Measurements from ENCODE around the gene SPATA25. TPM values are rescaled to one million over a fixed set of nuclear protein-coding genes. Genes with fewer than 3 reads are reported as not detected.
"Not testable (repeated sequence)": the region's sequence is repeated elsewhere in the genome, so short reads cannot be mapped to it uniquely, and the experiment has no call there.

SPATA25 gene
- total and polyA plus RNA-seq, 5 experiments from 2014 or later, result 0.24 to 4.8 (median 2.3) TPM; not detected in 1

- not testable (repeated sequence) for H3K27me3 Mint-ChIP-seq, H3K4me3 Mint-ChIP-seq, H3K9me3 Mint-ChIP-seq, DNase-seq, H3K4me1 Mint-ChIP-seq, ATAC-seq
- Mint-ChIP-seq H3K36me3 (peaks cover 0 to 10% (median 4%) of the 10 kb centered on the region in 3 donors), H3K27ac (peak overlapping the region in 1 of 10 donors; percentile 18)
- POLR2A ChIA-PET, result interaction anchor here (0.5 kb wide), 1 partner anchor 12 kb away, joined by 4 read pairs; no protein-coding TSS in a partner anchor
These were observed 13.3 kb downstream of the SPATA25 start for GRCh38 chr20:45874104-45874481.

- DNase-seq, result no peak
- H3K27me3 Mint-ChIP-seq, result no peaks in the 10 kb centered on the region
- no peak overlapping the region for H3K27ac Mint-ChIP-seq
- no peak overlapping the region for H3K4me3 Mint-ChIP-seq
- H3K36me3 Mint-ChIP-seq, result peaks cover 0 to 10% (median 4%) of the 10 kb centered on the region in 3 donors
- POLR2A ChIA-PET, result no interaction called here
- H3K4me1 Mint-ChIP-seq, result peaks cover 0 to 1% (median 0%) of the 10 kb centered on the region in 4 donors
- ATAC-seq, result no peak
- H3K9me3 Mint-ChIP-seq, result no peaks in the 10 kb centered on the region
These were observed 13.9 kb downstream of the SPATA25 start for GRCh38 chr20:45873409-45874103.

GRCh38 chr20:45872626-45873025 is 14.8 kb downstream of the SPATA25 start:
- no peaks in the 10 kb centered on the region for H3K9me3 Mint-ChIP-seq
- DNase-seq, result no peak
- ATAC-seq, result no peak
- no peak overlapping the region for H3K4me3 Mint-ChIP-seq
- H3K36me3 Mint-ChIP-seq, result peaks cover 0 to 12% (median 4%) of the 10 kb centered on the region in 3 donors
- H3K27me3 Mint-ChIP-seq, result no peaks in the 10 kb centered on the region
- H3K27ac Mint-ChIP-seq, result no peak overlapping the region
- POLR2A ChIA-PET, result no interaction called here
- H3K4me1 Mint-ChIP-seq, result peaks cover 0 to 1% (median 0%) of the 10 kb centered on the region in 4 donors

GRCh38 chr20:45867819-45868176 is 19.6 kb downstream of the SPATA25 start:
- H3K27ac Mint-ChIP-seq, result no peak overlapping the region
- peaks cover 0 to 3% (median 1%) of the 10 kb centered on the region in 4 donors for H3K4me1 Mint-ChIP-seq
- H3K4me3 Mint-ChIP-seq, result no peak overlapping the region
- DNase-seq (no peak), ATAC-seq (no peak)
- POLR2A ChIA-PET, result interaction anchor here (1.1 kb wide), 1 partner anchor 67 kb away, joined by 4 read pairs; the partner anchor contains the start of gene PCIF1
- H3K27me3 Mint-ChIP-seq, result no peaks in the 10 kb centered on the region
- H3K9me3 Mint-ChIP-seq, result no peaks in the 10 kb centered on the region
- H3K36me3 Mint-ChIP-seq, result peaks cover 0 to 10% (median 4%) of the 10 kb centered on the region in 3 donors

GRCh38 chr20:45867136-45867818 is 20.1 kb downstream of the SPATA25 start:
- Mint-ChIP-seq H3K4me1 (peaks cover 0 to 3% (median 1%) of the 10 kb centered on the region in 4 donors), H3K27ac (no peak overlapping the region), H3K9me3 (no peaks in the 10 kb centered on the region), H3K36me3 (peaks cover 0 to 9% (median 2%) of the 10 kb centered on the region in 3 donors), H3K4me3 (no peak overlapping the region), H3K27me3 (no peaks in the 10 kb centered on the region)
- POLR2A ChIA-PET, result interaction anchor here (0.6 to 1.1 kb wide), 2 partner anchors 31 to 67 kb away, joined by 3 to 4 read pairs; partner anchors contain the start of gene PCIF1
- ATAC-seq (no peak), DNase-seq (no peak)

- Mint-ChIP-seq H3K36me3 (peaks cover 0 to 6% (median 0%) of the 10 kb centered on the region in 3 donors), H3K27me3 (no peaks in the 10 kb centered on the region), H3K27ac (no peak overlapping the region), H3K9me3 (no peaks in the 10 kb centered on the region), H3K4me3 (no peak overlapping the region), H3K4me1 (peaks cover 0 to 4% (median 1%) of the 10 kb centered on the region in 4 donors)
- DNase-seq (no peak), ATAC-seq (no peak)
- POLR2A ChIA-PET, result interaction anchor here (0.6 kb wide), 1 partner anchor 30 kb away, joined by 3 read pairs; no protein-coding TSS in a partner anchor
These were observed 21.0 kb downstream of the SPATA25 start for GRCh38 chr20:45866454-45866853.

GRCh38 chr20:45863543-45864470 is 23.6 kb downstream of the SPATA25 start:
- Mint-ChIP-seq H3K4me1 (peaks cover 10 to 16% (median 15%) of the 10 kb centered on the region in 4 donors), H3K9me3 (no peaks in the 10 kb centered on the region), H3K27me3 (no peaks in the 10 kb centered on the region), H3K27ac (no peak overlapping the region), H3K4me3 (no peak overlapping the region), H3K36me3 (peaks cover 0 to 11% (median 0%) of the 10 kb centered on the region in 3 donors)
- ATAC-seq (no peak), DNase-seq (no peak)
- POLR2A ChIA-PET, result interaction anchor here (0.5 to 0.7 kb wide), 2 partner anchors 43 to 108 kb away, joined by 3 to 6 read pairs; no protein-coding TSS in a partner anchor

- ATAC-seq (no peak), DNase-seq (no peak)
- H3K9me3 Mint-ChIP-seq, result no peaks in the 10 kb centered on the region
- POLR2A ChIA-PET, result interaction anchor here (0.6 to 1.3 kb wide), 2 partner anchors 13 to 74 kb away, joined by 4 to 8 read pairs; partner anchors contain the start of gene PCIF1
- no peak overlapping the region for H3K4me3 Mint-ChIP-seq
- peaks cover 0 to 9% (median 0%) of the 10 kb centered on the region in 3 donors for H3K36me3 Mint-ChIP-seq
- peaks cover 19 to 34% (median 33%) of the 10 kb centered on the region in 4 donors for H3K4me1 Mint-ChIP-seq
- peak overlapping the region in 1 of 10 donors; percentile 65 for H3K27ac Mint-ChIP-seq
- H3K27me3 Mint-ChIP-seq, result no peaks in the 10 kb centered on the region
These were observed 26.0 kb downstream of the SPATA25 start for GRCh38 chr20:45861221-45862075.

GRCh38 chr20:45860560-45861220 is 26.7 kb downstream of the SPATA25 start:
- ATAC-seq (no peak), DNase-seq (no peak)
- Mint-ChIP-seq H3K36me3 (peaks cover 0 to 9% (median 0%) of the 10 kb centered on the region in 3 donors), H3K9me3 (no peaks in the 10 kb centered on the region), H3K27ac (no peak overlapping the region), H3K4me3 (peak overlapping the region in 3 of 10 donors; percentile 8 to 45 (median 32)), H3K27me3 (no peaks in the 10 kb centered on the region), H3K4me1 (peaks cover 21 to 41% (median 40%) of the 10 kb centered on the region in 4 donors)
- POLR2A ChIA-PET, result interaction anchor here (0.7 to 1.3 kb wide), 2 partner anchors 36 to 75 kb away, joined by 4 to 8 read pairs; partner anchors contain the start of gene PCIF1

GRCh38 chr20:45859916-45860315 is 27.5 kb downstream of the SPATA25 start:
- POLR2A ChIA-PET, result no interaction called here
- H3K27ac Mint-ChIP-seq, result peak overlapping the region in 1 of 10 donors; percentile 59

GRCh38 chr20:45857882-45858216 is 29.6 kb downstream of the SPATA25 start:
- no peaks in the 10 kb centered on the region for H3K27me3 Mint-ChIP-seq
- peak in 2 of 10 donors; percentile 7 for DNase-seq

More at GRCh38 chr20:45859916-45860315, 27.5 kb downstream of the SPATA25 start:
- Mint-ChIP-seq H3K27me3 (no peaks in the 10 kb centered on the region), H3K9me3 (no peaks in the 10 kb centered on the region), H3K4me1 (peaks cover 21 to 48% (median 45%) of the 10 kb centered on the region in 4 donors), H3K4me3 (no peak overlapping the region), H3K36me3 (peaks cover 0 to 9% (median 0%) of the 10 kb centered on the region in 3 donors)
- no peak for ATAC-seq
- DNase-seq, result no peak

More at GRCh38 chr20:45857882-45858216, 29.6 kb downstream of the SPATA25 start:
- Mint-ChIP-seq H3K4me1 (peaks cover 21 to 62% (median 58%) of the 10 kb centered on the region in 4 donors), H3K36me3 (peaks cover 0 to 24% (median 4%) of the 10 kb centered on the region in 3 donors), H3K4me3 (peak overlapping the region; percentile 94 to 97 (median 96)), H3K9me3 (no peaks in the 10 kb centered on the region), H3K27ac (peak overlapping the region; percentile 96 to 99 (median 98))
- ATAC-seq, result peak in 1 of 2 donors; percentile 14
- POLR2A ChIA-PET, result interaction anchor here (0.7 to 5.4 kb wide), 8 partner anchors 18 to 113 kb away, joined by 3 to 71 read pairs (median 20); partner anchors contain the start of genes CTSA, NEURL2, PCIF1 and SNX21
